Neural cell (in vitro differentiated cells): ENCODE results near the gene AGPS. TPM values are rescaled to one million over a fixed set of nuclear protein-coding genes. Genes with fewer than 3 reads are reported as not detected.

Experiments
- H2AFZ ChIP-seq: fragments of 200-600, 300-800 bp; sonication (generic), shearing (Covaris generic); 2 replicates; pipeline ENCODE4 v1.6.0; 2014; ENCODE audit warnings: low read depth, mild to moderate bottlenecking, antibody characterized with exemption, low read length, moderate library complexity
- H3F3A ChIP-seq: fragments of 200-600 bp; shearing (Covaris generic); 2 replicates; pipeline ENCODE4 v1.6.1; 2016; ENCODE audit warnings: mild to moderate bottlenecking, moderate library complexity, mixed read lengths, antibody characterized with exemption, low read length; ENCODE audit not compliant: insufficient read depth, poor library complexity, severe bottlenecking
- H3K27ac ChIP-seq: fragments of 200-600, 300-800 bp; sonication (generic), shearing (Covaris generic); 2 replicates; pipeline ENCODE4 v1.5.1; 2014; ENCODE audit warnings: mild to moderate bottlenecking, low read length, moderate library complexity
- H3K27me3 ChIP-seq: fragments of 300-800, 200-600 bp; sonication (generic), shearing (Covaris generic); 2 replicates; pipeline ENCODE4 v1.6.0; 2014; ENCODE audit warnings: mild to moderate bottlenecking, low read depth, low read length, moderate library complexity; ENCODE audit not compliant: insufficient read depth
- H3K36me3 ChIP-seq: fragments of 300-800, 200-600 bp; sonication (generic), shearing (Covaris generic); 2 replicates; pipeline ENCODE4 v1.5.1; 2014; ENCODE audit warnings: mild to moderate bottlenecking, antibody characterized with exemption, low read length, moderate library complexity; ENCODE audit not compliant: insufficient read depth
- H3K4me2 ChIP-seq: fragments of 300-800, 200-600 bp; sonication (generic), shearing (Covaris generic); 2 replicates; pipeline ENCODE4 v1.6.0; 2014; ENCODE audit warnings: mild to moderate bottlenecking, low read length
- H3K4me3 ChIP-seq: fragments of 300-800, 200-600 bp; sonication (generic), shearing (Covaris generic); 2 replicates; pipeline ENCODE4 v1.5.1; 2014; ENCODE audit warnings: mild to moderate bottlenecking, low read length, moderate library complexity
- H3K79me2 ChIP-seq: fragments of 200-600 bp; shearing (Covaris generic); replicated peaks from 2 replicates; pipeline ENCODE4 v1.6.0; 2014; ENCODE audit warnings: mild to moderate bottlenecking, low read length, moderate library complexity; ENCODE audit not compliant: insufficient read depth
- H3K9ac ChIP-seq: fragments of 300-800, 200-600 bp; sonication (generic), shearing (Covaris generic); 2 replicates; pipeline ENCODE4 v1.6.1; 2016; ENCODE audit warnings: mild to moderate bottlenecking, low read length, mixed read lengths
- H3K9me2 ChIP-seq: fragments of 200-600 bp; shearing (Covaris generic); 2 replicates; pipeline ENCODE4 v1.6.1; 2016; ENCODE audit warnings: mild to moderate bottlenecking, low read length, mixed read lengths; ENCODE audit not compliant: insufficient read depth
- H3K9me3 ChIP-seq: fragments of 200-600, 300-800 bp; sonication (generic), shearing (Covaris generic); 2 replicates; pipeline ENCODE4 v1.6.1; 2016; ENCODE audit warnings: mild to moderate bottlenecking, mixed run types, low read length, moderate library complexity, mixed read lengths
- H4K20me1 ChIP-seq: fragments of 200-600 bp; shearing (Covaris generic); 2 replicates; pipeline ENCODE4 v1.6.1; 2016; ENCODE audit warnings: mild to moderate bottlenecking, mixed run types; ENCODE audit not compliant: insufficient read depth
- EP300 ChIP-seq: fragments of 450-650 bp; conservative IDR thresholded peaks from 2 replicates; pipeline ENCODE4 v1.6.1; 2014; ENCODE audit warnings: antibody characterized with exemption, mild to moderate bottlenecking, moderate library complexity; ENCODE audit not compliant: poor library complexity, severe bottlenecking
- EZH2 ChIP-seq: fragments of 200-600, 300-800 bp; shearing (Covaris generic), sonication (generic); IDR thresholded peaks from 2 replicates; pipeline ENCODE4 v1.6.1; 2014; ENCODE audit warnings: antibody characterized with exemption, low read length, borderline replicate concordance, mild to moderate bottlenecking; ENCODE audit not compliant: insufficient read depth, poor library complexity, severe bottlenecking
- MXI1 ChIP-seq: fragments of 450-650 bp; conservative IDR thresholded peaks from 2 replicates; pipeline ENCODE4 v1.6.1; 2014; ENCODE audit warnings: antibody characterized with exemption, mild to moderate bottlenecking; ENCODE audit not compliant: poor library complexity, severe bottlenecking
- POLR2AphosphoS5 ChIP-seq: IDR thresholded peaks from 2 replicates; pipeline ENCODE4 v1.6.1; 2012
- RAD21 ChIP-seq: fragments of 450-650 bp; conservative IDR thresholded peaks from 2 replicates; pipeline ENCODE4 v1.6.1; 2014; ENCODE audit warnings: antibody characterized with exemption, mild to moderate bottlenecking, moderate library complexity
- SMC3 ChIP-seq: fragments of 450-650 bp; conservative IDR thresholded peaks from 2 replicates; pipeline ENCODE4 v1.6.1; 2014; ENCODE audit warnings: antibody characterized with exemption, mild to moderate bottlenecking, moderate library complexity; ENCODE audit not compliant: poor library complexity
- TAF1 ChIP-seq: IDR thresholded peaks from 2 replicates; pipeline ENCODE4 v1.6.1; 2012; ENCODE audit warnings: low read depth
- polyA plus RNA-seq: library from polyadenylated mRNA; depleted of rRNA; stranded (reverse); fragments of >200 nt; gene quantifications from 2 replicates; pipeline ENCODE4 v1.2.3, GENCODE V29; 2014
- TF ChIP-seq, protein P1 (sequence below): IDR thresholded peaks from 2 replicates; pipeline ENCODE4 v1.6.1; 2012; ENCODE audit warnings: borderline replicate concordance
- TF ChIP-seq, protein P2 (sequence below): fragments of 450-650 bp; IDR thresholded peaks from 2 replicates; pipeline ENCODE4 v1.5.1; 2014; ENCODE audit warnings: antibody characterized with exemption, mild to moderate bottlenecking, moderate library complexity; ENCODE audit not compliant: poor library complexity, severe bottlenecking

AGPS gene
- polyA plus RNA-seq, 1 donor from 2014 or later: 31.0 TPM

DNA sequence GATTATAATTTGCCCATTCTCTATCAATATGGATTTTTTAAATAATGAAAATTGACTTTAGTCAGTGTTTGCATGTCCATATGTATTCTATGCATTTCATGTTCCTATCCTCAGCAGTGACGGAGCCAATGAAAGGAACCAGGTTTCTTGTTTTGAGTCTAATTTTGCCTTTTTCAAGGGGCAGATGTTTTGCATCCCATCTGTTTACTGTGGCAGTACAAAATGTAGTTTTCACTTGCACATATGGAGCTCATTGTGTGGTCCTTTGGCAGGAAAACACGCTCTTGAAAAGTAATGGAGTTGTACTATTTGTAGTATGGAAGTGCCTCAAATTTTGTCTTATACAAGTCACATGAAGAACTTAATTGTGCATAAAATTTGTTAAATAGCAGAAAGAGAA is 127.8 kb downstream of the AGPS start:
- no peak overlapping the region for H2AFZ ChIP-seq
- no peak overlapping the region for H3K4me3 ChIP-seq
- TF ChIP-seq TAF1 (no peak), SMC3 (no peak), MXI1 (no peak), RAD21 (no peak), EP300 (no peak), EZH2 (no peak), POLR2AphosphoS5 (no peak)
- TF ChIP-seq, protein P1, sequence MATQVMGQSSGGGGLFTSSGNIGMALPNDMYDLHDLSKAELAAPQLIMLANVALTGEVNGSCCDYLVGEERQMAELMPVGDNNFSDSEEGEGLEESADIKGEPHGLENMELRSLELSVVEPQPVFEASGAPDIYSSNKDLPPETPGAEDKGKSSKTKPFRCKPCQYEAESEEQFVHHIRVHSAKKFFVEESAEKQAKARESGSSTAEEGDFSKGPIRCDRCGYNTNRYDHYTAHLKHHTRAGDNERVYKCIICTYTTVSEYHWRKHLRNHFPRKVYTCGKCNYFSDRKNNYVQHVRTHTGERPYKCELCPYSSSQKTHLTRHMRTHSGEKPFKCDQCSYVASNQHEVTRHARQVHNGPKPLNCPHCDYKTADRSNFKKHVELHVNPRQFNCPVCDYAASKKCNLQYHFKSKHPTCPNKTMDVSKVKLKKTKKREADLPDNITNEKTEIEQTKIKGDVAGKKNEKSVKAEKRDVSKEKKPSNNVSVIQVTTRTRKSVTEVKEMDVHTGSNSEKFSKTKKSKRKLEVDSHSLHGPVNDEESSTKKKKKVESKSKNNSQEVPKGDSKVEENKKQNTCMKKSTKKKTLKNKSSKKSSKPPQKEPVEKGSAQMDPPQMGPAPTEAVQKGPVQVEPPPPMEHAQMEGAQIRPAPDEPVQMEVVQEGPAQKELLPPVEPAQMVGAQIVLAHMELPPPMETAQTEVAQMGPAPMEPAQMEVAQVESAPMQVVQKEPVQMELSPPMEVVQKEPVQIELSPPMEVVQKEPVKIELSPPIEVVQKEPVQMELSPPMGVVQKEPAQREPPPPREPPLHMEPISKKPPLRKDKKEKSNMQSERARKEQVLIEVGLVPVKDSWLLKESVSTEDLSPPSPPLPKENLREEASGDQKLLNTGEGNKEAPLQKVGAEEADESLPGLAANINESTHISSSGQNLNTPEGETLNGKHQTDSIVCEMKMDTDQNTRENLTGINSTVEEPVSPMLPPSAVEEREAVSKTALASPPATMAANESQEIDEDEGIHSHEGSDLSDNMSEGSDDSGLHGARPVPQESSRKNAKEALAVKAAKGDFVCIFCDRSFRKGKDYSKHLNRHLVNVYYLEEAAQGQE: no peak
- TF ChIP-seq, protein P2, sequence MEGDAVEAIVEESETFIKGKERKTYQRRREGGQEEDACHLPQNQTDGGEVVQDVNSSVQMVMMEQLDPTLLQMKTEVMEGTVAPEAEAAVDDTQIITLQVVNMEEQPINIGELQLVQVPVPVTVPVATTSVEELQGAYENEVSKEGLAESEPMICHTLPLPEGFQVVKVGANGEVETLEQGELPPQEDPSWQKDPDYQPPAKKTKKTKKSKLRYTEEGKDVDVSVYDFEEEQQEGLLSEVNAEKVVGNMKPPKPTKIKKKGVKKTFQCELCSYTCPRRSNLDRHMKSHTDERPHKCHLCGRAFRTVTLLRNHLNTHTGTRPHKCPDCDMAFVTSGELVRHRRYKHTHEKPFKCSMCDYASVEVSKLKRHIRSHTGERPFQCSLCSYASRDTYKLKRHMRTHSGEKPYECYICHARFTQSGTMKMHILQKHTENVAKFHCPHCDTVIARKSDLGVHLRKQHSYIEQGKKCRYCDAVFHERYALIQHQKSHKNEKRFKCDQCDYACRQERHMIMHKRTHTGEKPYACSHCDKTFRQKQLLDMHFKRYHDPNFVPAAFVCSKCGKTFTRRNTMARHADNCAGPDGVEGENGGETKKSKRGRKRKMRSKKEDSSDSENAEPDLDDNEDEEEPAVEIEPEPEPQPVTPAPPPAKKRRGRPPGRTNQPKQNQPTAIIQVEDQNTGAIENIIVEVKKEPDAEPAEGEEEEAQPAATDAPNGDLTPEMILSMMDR: no peak
- H3K27ac ChIP-seq: no peak overlapping the region
- H3F3A ChIP-seq: no peaks in the 10 kb centered on the region
- no peaks in the 10 kb centered on the region for H3K36me3 ChIP-seq
- H3K27me3 ChIP-seq: no peaks in the 10 kb centered on the region
- H3K9me2 ChIP-seq: no peaks in the 10 kb centered on the region
- H3K4me2 ChIP-seq: no peak overlapping the region
- no peak overlapping the region for H3K9ac ChIP-seq
- no peaks in the 10 kb centered on the region for H3K79me2 ChIP-seq
- no peaks in the 10 kb centered on the region for H3K9me3 ChIP-seq
- no peaks in the 10 kb centered on the region for H4K20me1 ChIP-seq

DNA sequence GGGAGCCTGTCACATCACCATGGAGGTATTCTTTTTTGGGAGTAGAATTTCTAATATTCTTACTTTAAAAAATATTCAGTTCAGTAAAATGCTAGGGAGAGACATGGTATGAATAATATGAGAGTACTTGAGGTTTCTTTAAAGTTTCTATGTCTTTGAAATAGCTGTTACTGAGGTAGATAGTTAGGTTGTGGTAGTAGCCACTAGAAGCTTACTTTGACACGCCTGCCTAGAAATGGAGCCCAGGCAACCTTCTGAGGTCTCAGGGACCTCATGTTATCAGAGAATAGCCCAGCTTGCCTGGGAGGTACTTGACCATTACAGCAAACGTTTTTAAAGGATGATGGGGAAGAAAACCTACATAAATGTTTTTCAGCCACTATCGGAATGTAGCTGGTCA is 131.2 kb downstream of the AGPS start:
- Histone ChIP-seq H2AFZ (no peak overlapping the region), H3K27ac (no peak overlapping the region), H3K36me3 (no peaks in the 10 kb centered on the region), H3K27me3 (no peaks in the 10 kb centered on the region), H3K79me2 (no peaks in the 10 kb centered on the region), H3K4me2 (no peak overlapping the region), H3K9me3 (no peaks in the 10 kb centered on the region), H4K20me1 (no peaks in the 10 kb centered on the region), H3K4me3 (no peak overlapping the region), H3K9me2 (no peaks in the 10 kb centered on the region), H3K9ac (no peak overlapping the region), H3F3A (no peaks in the 10 kb centered on the region)
- TF ChIP-seq POLR2AphosphoS5 (no peak), TAF1 (no peak), SMC3 (no peak)
- TF ChIP-seq, protein P1: no peak
